Tibial nerve (tissue), 4 donors: Measurements from ENCODE around the gene KDM4B.

ENCODE experiments used
- EP300 ChIP-seq, 2 donors: sonication (generic); formaldehyde crosslinking; IDR thresholded peaks; one replicate each; pipeline ENCODE4 v1.6.1; 2017; ENCODE audit warnings: antibody characterized with exemption in 2 of 2, mild to moderate bottlenecking in 1 of 2
- POLR2A ChIP-seq, 2 donors: fragments of 450-650 bp; IDR thresholded peaks; one replicate each; pipeline ENCODE4 v1.6.1; 2017; ENCODE audit warnings: antibody characterized with exemption in 2 of 2, mild to moderate bottlenecking in 2 of 2, moderate library complexity in 2 of 2
- TF ChIP-seq, protein P1 (sequence below), 5 experiments: fragments of 200-600 bp in 3 of 5; fragments of 450-650 bp in 2 of 5; sonication (generic) in 3 of 5; IDR thresholded peaks; one replicate each; pipeline ENCODE4 v1.5.1; 2016 to 2019; ENCODE audit warnings: antibody characterized with exemption in 5 of 5, mild to moderate bottlenecking in 3 of 5, moderate library complexity in 2 of 5

DNA sequence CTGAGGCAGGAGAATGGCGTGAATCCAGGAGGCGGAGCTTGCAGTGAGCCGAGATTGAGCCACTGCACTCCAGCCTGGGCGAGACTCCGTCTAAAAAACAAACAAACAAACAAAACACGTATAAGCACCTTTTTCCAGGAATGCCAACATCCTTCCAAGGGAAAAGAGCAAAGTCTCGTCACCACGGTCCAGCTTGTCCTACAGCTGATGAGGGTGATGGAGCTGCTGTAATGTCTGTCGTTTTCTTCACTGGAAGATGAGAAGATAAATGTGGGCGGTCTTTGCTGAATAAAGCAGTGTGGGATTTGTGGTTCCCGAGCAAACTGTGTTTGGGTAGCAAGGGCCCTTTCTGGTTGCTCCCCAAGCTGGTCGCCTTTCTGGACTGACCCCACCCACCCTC, 205.1 kb downstream of the KDM4B start:
- TF ChIP-seq, protein P1, sequence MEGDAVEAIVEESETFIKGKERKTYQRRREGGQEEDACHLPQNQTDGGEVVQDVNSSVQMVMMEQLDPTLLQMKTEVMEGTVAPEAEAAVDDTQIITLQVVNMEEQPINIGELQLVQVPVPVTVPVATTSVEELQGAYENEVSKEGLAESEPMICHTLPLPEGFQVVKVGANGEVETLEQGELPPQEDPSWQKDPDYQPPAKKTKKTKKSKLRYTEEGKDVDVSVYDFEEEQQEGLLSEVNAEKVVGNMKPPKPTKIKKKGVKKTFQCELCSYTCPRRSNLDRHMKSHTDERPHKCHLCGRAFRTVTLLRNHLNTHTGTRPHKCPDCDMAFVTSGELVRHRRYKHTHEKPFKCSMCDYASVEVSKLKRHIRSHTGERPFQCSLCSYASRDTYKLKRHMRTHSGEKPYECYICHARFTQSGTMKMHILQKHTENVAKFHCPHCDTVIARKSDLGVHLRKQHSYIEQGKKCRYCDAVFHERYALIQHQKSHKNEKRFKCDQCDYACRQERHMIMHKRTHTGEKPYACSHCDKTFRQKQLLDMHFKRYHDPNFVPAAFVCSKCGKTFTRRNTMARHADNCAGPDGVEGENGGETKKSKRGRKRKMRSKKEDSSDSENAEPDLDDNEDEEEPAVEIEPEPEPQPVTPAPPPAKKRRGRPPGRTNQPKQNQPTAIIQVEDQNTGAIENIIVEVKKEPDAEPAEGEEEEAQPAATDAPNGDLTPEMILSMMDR (IDR thresholded peaks at IDR 0.05), result no peak
- TF ChIP-seq POLR2A (IDR thresholded peaks at IDR 0.05) (no peak), EP300 (IDR thresholded peaks at IDR 0.05) (no peak)
